Hypothalamus (tissue), 51 donors: ENCODE results near the gene TMPRSS11E.
A peak's percentile ranks its signal among the peaks of the same experiment; 100 is the strongest.
"Not testable (repeated sequence)": the region's sequence is repeated elsewhere in the genome, so short reads cannot be mapped to it uniquely, and the experiment has no call there.

Experiments used
- DNase-seq, 51 donors: peaks; one replicate each; lab custom pipeline; 2025; lab: John Stamatoyannopoulos, UW

Gene TMPRSS11E

GRCh38 chr4:68461790-68462189, 14.5 kb downstream of the TMPRSS11E start:
- no peak for DNase-seq

- DNase-seq, result no peak
Measured at GRCh38 chr4:68462691-68463090, 15.4 kb downstream of the TMPRSS11E start.

GRCh38 chr4:68463796-68464195, 16.5 kb downstream of the TMPRSS11E start:
- DNase-seq, result no peak

- no peak for DNase-seq
Measured at GRCh38 chr4:68465058-68465457, 17.8 kb downstream of the TMPRSS11E start.

GRCh38 chr4:68466185-68466584, 18.9 kb downstream of the TMPRSS11E start:
- no peak for DNase-seq

- DNase-seq, result no peak
Measured at GRCh38 chr4:68466751-68467150, 19.5 kb downstream of the TMPRSS11E start.

GRCh38 chr4:68469482-68469881, 22.2 kb downstream of the TMPRSS11E start:
- DNase-seq, result no peak

GRCh38 chr4:68476191-68476590, 28.9 kb downstream of the TMPRSS11E start:
- no peak for DNase-seq

- DNase-seq, result no peak
Measured at GRCh38 chr4:68489338-68489737, 42.1 kb downstream of the TMPRSS11E start.

GRCh38 chr4:68490826-68491457, 43.7 kb downstream of the TMPRSS11E start:
- peak in 2 of 51 donors; percentile 2 to 28 for DNase-seq

- no peak for DNase-seq
Measured at GRCh38 chr4:68494688-68495087, 47.4 kb downstream of the TMPRSS11E start.

GRCh38 chr4:68498413-68499007, 51.2 kb downstream of the TMPRSS11E start:
- DNase-seq, result peak in 28 of 51 donors; percentile 0 to 62 (median 19)

- DNase-seq, result no peak
Measured at GRCh38 chr4:68499021-68499420, 51.8 kb downstream of the TMPRSS11E start.

- not testable (repeated sequence) for DNase-seq
Measured at GRCh38 chr4:68503462-68503861, 56.2 kb downstream of the TMPRSS11E start.

GRCh38 chr4:68504836-68505235, 57.6 kb downstream of the TMPRSS11E start:
- DNase-seq, result not testable (repeated sequence)

GRCh38 chr4:68505452-68505851, 58.2 kb downstream of the TMPRSS11E start:
- DNase-seq, result not testable (repeated sequence)

GRCh38 chr4:68518889-68519288, 71.6 kb downstream of the TMPRSS11E start:
- DNase-seq, result no peak

- DNase-seq, result no peak
Measured at GRCh38 chr4:68520985-68521384, 73.7 kb downstream of the TMPRSS11E start.

- DNase-seq, result not testable (repeated sequence)
Measured at GRCh38 chr4:68522232-68522631, 75.0 kb downstream of the TMPRSS11E start.

GRCh38 chr4:68535974-68536373, 88.7 kb downstream of the TMPRSS11E start:
- DNase-seq, result no peak

- DNase-seq, result no peak
Measured at GRCh38 chr4:68536375-68536774, 89.1 kb downstream of the TMPRSS11E start.

GRCh38 chr4:68542742-68543141, 95.5 kb downstream of the TMPRSS11E start:
- not testable (repeated sequence) for DNase-seq
